Inflammatory macrophage treated with lipopolysaccharide for 1 hour (primary cell): Measurements from ENCODE around the gene TNNC1.

ENCODE experiments used
- DNase-seq, 2 donors: peaks; one replicate each; pipeline ENCODE4 v3.0.0-alpha.2; 2020 to 2022

The TNNC1 gene

DNA sequence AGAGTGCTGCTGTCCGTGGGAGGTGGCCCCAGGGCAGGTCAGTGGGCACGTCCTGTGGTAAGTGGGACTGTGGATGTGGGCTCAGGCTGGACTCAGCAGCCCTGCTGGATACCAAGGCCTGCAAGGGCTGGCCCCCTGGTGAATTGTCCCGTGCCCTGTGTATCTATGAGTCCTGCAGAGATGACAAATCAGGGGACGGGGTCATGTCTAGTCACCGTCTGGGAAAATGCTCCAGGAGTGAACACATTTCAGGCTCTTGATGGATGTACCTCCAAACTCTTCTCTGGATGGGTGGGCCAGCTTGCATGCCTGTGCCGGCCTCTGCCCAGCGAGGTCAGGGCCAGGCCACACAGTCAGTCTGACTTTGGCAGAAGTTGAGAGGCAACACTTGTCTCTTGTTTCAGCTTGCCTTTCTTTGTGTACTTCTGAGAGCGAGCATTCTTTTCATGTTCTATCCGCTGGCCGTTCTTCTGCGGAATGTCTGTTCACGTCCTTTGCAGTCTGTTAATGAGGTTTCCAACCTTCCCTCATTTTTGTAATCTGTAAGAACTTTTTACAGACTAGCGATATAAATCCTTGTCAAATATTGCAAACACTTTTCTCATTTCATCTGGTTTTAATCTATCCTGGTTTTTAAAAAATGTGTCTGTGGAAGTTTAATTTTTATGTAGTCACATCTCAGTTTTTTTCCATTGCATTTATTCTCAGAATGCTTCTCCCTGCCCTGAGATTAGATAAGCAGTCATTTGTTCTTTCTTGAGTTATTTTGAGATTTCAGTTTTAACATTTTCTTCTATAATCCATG is 29.9 kb upstream of the TNNC1 start:
- DNase-seq = no peak

DNA sequence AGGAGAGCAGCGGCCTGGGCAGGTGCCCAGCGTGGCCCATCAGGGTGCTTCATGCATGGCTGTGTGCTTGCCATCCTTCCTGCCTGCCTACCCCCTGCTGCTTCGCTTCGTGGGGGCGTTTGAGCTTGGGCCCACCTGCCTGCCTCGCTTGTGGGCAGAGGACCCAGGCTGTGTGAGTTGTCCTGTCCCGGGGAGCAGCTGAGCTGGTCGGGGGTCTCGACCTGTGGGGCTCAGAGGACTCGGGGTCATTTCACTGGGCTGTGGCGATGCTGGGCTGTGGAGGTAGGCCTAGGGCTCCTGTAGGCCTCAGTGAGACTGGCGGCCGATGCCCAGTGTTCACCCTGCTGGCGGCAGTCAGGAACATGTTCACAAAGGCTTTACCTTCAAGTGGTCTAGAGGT is 29.2 kb upstream of the TNNC1 start:
- no peak for DNase-seq

DNA sequence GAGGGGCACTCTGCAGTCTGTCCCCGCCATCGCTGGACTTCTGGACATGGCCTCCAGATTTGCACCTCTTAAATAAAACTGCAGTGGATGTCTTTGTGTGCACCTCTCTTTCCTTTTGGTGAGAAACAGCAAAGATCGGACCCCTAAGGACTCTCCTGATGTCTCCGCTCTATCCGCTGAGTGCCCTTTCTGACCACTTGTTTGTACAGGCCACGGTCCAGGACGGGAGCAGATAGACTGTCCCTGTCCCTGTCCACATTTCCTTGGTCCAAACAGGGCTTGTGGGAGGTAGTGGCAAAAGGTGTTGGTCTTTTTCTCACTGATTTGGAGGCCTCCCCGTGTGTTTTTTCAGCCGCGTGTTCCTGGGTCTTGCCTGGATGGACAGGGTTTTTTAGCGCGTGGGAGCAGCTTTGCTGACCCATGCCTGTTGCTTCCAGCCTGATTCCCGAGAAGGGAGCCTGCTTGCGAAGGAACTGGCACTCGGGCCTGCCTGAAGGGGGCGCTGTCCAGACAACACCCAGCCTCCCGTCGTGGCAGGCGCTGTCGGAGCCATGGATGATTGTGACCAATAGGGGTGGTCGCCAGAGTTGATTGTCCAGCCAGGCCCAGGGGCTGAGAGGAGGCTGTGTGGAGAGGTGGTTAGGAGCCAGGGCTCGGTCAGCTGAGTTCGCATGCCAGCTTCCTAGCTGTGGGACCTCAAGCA is 28.1 kb upstream of the TNNC1 start:
- no peak for DNase-seq

- no peak for DNase-seq
Measured at GRCh38 chr3:52480768-52481715, 27.2 kb upstream of the TNNC1 start.

DNA sequence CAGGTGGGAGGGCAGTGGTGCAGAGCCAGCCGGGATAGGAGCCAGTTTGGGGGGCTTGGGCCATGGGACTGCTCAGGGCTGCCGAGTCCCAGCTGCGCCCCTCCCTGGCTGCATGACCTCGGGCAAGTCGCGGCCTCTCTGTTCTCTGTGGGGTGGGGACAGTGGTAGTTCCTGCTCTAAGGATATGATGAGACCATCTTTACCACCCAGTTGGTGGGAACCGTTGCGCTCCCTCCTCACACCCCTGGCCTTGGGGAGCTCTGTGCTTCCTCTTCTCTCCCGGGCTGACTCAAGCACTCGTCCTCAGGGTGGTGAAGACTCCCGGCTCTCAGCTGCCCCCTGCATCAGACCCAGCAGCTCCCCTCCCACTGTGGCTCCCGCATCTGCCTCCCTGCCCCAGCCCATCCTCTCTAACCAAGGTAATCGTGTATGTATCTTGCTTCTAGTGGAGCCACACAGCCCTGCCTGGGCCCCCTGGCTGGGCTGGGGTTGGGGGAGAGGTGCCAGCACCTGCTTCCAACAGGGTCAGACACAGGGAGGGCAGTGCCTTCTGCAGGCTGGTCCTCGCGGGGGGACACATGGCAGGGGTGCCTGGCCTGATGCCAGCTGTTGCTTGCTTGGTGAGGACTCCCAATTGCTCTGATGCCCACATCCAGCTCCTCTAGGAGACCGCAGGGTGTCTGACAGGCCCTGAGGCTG is 26.2 kb upstream of the TNNC1 start:
- no peak for DNase-seq

- DNase-seq = no peak
Measured at GRCh38 chr3:52479037-52479876, 25.4 kb upstream of the TNNC1 start.

DNA sequence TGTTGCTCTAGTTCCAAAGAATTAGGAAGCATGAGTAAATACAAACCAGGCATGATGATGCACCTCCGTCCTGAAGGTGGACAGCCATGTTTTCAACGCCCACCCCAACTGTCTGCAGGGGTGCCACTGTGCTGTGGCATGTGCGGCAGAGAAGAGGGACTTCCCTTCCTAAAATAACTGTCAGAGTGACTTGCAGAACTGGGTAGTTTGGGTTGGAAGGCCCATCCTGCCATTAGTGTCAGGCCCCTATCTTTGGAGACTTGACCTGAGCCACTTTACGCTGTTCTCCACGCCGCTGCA is 23.9 kb upstream of the TNNC1 start:
- peak in 1 of 2 donors; percentile 31 for DNase-seq

- no peak for DNase-seq
Measured at GRCh38 chr3:52477076-52477795, 23.4 kb upstream of the TNNC1 start.

- peak in 1 of 2 donors; percentile 10 for DNase-seq
Measured at GRCh38 chr3:52473026-52473425, 19.2 kb upstream of the TNNC1 start.

DNA sequence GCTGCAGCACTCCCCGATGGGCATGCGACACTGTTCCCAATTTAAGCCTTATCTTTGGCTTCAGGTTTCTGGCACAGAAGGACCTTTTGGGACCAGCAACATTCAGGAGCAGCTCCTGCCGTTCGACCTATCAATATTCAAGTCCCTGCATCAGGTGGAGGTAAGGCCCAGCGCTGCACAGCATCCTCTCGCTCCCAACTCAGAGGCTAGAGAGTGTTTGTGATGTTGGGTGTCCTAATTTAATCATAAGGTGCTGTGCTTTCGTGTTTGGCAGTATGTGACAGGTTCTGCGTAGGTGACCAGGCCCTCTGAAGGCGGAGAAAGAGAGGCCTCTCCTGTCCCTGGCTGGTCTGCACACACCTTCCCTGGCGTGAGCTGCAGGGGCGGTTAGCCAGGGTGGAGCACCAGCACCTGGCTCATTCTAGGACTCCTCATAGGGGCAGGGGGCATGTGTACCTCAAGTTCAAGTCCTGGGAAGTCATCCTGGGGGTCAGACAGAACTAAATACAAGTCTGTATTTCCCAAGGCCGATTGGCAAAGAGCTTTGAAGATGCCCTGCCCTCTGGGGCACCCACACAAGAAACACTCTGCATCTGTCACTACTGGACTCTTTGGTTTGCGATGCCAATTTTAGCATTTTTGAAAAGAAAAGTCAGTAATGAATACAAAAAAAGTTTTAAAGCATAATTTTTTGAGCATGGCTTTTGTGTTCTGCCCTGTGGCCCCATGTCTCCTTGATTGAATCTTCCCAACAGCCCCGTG is 18.6 kb upstream of the TNNC1 start:
- peak; percentile 29 to 30 for DNase-seq

GRCh38 chr3:52471371-52472238 is 17.8 kb upstream of the TNNC1 start:
- DNase-seq = peak; percentile 52 to 87

DNA sequence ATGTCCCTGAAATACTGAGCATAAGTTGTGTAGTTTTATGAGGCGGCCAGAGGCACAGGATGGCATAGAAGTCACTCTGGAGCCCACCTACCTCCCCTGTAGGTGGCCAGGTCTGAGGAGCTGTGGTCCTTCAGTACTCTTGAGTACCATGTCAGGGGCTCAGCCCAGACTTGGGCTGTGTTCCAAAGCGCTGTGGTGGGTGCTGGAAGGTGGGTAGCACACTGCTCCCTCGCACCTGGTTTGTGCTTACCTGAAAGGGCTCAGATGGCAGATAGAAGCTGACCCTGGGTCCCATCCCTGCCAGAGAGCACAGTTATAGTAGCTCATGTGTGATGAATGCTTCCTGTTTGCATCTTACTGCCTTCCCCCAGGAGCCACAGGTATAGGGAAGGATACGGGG is 17.1 kb upstream of the TNNC1 start:
- no peak for DNase-seq

- no peak for DNase-seq
Measured at GRCh38 chr3:52469001-52469400, 15.2 kb upstream of the TNNC1 start.

- peak in 1 of 2 donors; percentile 16 for DNase-seq
Measured at GRCh38 chr3:52468336-52468735, 14.5 kb upstream of the TNNC1 start.

DNA sequence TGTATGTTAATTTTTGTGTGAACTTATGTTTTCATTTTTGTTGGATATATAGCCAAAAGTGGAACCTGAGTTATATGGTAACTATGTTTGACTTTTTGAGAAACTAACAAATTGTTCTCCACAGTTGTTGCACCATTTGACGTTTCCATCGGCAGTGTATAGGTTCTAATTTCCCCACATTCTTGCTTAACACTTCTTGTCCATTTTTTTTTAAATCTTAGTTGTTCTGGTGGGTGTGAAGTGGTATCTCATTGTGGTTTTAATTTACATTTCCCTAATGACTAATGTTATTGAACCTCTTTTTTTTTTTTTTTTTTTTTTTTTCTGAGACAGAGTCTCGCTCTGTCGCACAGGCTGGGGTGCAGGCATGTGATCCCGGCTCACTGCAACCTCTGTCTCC is 9.6 kb upstream of the TNNC1 start:
- DNase-seq = peak; percentile 63 to 66

DNA sequence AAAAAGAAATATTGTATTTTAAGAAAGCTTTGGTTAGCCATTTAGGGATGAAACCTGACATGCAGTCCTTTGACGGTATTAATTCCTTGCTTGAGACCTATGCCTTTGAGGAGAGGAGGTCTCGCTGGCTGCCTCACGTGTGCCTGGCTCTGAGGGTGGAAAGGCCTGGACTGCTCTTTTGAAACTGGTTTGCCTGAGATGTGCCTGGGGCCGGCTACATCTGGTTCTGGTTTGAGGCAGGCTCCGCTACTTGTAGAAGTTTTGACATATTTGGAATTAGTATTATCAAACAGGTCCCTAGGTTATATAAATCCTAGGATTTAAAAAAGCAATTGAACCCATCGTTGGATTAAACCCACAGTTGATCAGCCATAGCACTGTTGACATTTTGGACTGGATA is 8.0 kb upstream of the TNNC1 start:
- DNase-seq = no peak

DNA sequence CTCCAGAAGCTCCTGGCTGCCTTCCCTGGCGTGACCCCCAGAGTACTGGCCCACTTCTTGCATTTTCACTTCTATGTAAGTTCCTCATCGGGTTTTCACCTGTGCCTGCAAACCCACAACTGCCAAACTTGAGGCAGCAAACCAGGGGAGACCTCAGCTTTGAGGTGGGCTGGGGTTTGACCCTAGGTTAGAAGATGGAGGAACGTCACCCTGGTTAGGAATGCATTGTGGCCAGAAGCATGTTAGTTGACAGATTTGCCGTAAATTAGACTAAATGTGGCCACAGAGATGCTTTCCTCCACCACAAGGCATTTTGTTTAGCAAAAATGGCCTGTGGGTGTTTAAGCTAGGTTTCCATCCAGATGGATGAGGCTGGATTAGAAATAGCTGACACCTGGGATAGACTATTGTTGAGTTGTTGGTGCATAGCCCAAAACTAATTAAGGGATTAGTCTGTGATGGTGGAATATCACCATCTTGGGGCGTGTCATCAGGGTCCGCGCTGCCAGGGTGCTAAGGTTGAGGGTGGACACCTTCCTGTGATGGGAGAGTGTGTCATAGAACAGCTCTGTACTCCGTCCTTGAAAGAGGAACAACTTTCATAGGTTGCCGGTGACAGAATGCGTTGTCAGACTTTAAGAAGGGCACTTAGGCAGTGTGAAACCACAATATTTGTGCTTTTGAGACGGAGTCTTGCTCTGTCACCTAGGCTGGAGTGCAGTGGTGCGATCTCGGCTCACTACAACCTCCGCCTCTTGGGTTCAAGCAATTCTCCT is 5.1 kb upstream of the TNNC1 start:
- DNase-seq = no peak

DNA sequence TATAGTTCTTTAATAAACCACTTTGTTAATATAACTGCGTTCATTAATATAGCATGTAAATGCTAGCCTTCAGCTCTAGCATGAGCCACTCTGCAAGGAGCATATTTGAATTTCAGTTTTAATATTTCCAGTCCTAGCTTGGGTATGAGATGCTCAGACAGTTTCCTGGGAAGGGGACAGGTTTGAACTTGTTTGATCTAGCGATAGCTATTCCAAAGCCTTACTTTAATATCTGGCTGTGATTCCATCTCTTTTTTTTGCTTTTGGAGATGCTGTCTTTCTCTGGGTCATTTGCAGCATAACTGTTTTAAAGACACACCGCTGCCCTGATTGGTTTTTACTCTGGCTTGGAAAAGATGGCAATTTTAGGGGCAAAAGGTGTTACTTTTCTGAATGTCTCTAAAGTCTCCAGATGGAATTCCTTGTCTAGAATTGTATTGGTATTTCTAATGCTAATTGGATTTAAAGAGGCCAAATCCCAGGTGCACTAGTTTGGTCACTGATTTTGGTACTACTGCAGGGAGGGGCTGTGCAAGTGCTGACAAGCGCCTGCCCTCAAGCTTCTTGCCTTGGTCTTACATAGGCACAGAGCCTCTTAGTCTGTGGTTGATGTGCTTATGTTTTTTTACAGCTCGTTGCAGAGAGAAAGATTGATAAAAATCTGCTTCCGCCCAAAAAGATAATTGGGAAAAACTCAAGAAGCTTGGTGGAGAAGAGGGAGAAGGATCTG is 4.4 kb upstream of the TNNC1 start:
- no peak for DNase-seq
